Stimulated activated CD8-positive, alpha-beta memory T cell treated with anti-CD3 and anti-CD28 coated beads, Interleukin-7, amount 100 ng/mL, for 1 hour (primary cell): ENCODE data around the gene PRMT3.
"Not testable (repeated sequence)": the region's sequence is repeated elsewhere in the genome, so short reads cannot be mapped to it uniquely, and the experiment has no call there.

Experiments used
- DNase-seq, 2 donors: peaks; one replicate each; pipeline ENCODE4 v3.0.0-alpha.2; 2020; ENCODE audit warnings: low read depth in 2 of 2

Gene PRMT3

DNA sequence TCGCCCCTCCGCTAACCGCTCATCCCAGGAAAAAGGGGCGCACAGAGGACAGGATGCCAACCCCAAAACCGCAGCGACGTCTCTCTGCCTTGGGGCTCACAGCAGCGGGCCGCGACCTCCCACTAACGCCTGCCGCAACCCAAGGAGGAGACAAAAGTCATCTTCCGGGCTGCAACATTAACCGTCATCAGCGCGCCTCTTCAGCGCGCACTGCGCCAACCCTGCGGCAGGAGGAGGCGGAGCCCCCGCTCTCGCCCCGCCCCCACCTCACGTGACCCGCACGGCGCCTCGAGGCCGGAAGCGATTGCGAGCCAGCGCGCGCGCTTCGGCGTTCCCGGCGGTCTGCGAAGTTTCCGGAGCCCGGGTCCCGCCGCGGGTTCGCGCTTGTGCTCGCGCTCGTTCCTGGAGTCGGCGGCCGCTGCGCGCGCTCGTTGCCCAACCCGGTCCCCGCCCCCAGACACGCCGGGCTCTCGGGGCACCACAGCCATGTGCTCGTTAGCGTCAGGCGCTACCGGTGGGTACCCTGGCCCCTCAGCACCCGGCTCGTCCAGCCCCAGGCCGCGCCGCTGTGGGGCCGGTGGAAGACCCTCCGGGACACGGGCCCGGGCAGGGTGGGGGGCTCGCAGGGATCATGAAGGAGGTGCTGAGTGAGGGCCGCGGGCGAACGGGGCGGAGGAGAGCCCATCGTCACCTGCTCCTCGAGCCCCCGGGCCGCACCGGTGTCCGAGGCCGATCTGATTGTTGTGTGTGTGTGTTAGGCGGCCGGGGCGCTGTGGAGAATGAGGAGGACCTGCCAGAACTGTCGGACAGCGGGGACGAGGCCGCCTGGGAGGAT, at the start of gene PRMT3:
TSS of gene PRMT3 (plus strand) at position 456 of the 835 bp plus-strand sequence. CDS start at position 487, 31 bp downstream.
- peak; percentile 96 to 98 for DNase-seq

DNA sequence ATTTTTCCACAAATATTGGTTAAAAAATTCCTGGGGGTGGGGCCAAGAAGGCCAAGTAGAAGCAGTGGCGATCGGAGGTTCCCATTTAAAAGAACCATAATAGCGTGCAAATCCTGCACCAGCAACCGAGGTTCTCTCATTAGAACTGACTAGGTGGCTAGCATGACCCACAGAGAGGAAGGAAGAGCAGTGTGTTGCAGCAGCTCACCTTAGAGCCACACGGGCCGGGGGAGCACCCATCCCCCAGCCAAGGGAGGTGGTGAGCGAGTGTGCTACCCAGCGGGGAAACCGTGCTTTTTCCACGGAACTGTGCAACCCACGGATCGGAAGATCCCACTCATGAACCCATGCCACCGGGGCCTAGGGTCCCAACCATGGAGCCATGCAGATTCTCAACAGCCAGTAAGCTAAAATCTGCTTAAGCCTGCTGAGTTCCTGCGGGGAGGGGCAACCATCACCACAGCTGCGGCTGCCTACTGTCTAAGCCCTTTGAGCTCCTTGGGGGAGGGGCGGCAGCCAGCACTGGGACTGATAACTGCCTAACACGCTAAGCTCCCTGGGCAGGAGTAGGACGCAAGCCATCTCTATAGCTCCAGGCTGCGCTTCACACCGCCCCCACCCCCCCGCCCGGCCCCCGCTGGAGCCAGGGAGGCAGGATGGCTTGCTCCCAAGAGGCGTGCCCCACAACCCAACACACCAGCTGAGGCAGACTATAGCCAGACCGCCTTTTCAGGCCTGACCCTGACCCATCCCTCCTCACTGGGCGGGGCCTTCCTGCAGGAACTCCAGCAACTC, 45.0 kb upstream of the PRMT3 start:
- DNase-seq, result no peak

DNA sequence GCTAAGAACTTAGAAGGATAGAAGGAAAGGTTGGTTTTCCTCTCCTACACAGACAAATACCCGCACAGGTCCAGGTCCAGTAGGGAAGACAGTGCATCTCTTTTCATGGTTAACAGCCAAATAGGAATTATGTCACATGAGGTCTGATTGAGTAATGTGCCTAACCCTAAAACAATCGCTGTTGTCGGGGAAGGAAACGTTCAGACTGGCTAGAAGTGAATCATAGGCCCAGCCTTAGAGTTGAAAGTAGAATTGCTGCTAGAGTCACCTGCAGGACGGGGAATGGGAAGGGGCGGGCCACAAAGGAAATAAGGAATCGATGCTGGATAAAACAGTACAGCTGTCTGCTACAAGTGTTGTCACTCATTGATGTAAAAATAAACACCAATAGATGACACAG, 36.4 kb upstream of the PRMT3 start:
- no peak for DNase-seq

DNA sequence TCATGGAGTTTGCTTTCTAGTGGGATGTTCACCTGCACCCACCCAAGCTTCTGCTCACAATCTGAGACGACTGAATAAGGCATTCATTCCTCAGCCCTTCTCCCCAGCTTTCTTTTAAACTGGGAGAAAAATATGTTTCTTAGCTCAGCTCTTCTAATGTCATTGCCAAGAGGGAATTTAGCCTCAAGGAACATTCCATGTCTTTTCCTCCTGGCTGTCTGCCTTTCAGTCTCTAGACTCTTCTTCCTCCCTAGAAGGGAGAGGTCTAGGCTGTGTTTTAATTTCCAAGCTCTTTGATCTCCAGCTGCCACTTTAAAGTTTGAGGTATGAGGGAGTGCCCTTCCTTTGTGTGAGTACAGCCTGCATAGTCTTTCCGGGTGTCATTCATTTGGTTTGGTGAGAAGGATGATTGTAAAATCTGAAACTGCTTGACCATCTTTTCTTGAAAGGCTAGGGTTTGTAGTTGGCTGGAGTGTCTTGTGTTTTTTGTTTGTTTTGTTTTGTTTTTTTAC, 35.7 kb upstream of the PRMT3 start:
- DNase-seq, result no peak

DNA sequence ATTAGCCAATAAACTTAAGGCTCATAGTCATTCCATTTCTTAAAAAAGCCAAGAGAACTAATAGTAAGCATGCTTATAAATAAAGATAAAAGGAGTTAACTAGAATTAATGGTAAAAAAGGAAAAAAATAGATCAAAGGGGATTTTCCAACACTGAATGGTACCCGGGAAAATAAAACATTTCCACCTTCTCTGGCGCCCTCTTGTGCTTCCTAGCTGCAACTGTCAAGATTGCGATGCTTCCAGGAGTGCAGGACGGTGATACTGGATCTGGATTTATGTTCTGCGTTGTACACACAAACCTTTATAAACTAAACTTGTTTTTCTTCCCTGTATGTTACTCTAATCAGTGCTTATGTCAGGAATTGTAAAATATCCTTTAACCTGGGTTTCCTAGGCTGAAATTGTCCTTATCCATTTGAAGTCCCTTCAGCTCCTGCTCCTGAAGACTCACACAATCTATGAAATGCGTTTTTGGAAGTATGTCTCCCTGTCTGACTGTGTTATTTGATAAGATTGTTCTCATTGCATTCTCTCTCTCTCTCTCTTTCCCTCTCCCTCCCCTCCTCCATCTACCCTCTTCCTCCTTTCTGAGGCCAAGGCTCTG, 33.6 kb upstream of the PRMT3 start:
- no peak for DNase-seq

DNA sequence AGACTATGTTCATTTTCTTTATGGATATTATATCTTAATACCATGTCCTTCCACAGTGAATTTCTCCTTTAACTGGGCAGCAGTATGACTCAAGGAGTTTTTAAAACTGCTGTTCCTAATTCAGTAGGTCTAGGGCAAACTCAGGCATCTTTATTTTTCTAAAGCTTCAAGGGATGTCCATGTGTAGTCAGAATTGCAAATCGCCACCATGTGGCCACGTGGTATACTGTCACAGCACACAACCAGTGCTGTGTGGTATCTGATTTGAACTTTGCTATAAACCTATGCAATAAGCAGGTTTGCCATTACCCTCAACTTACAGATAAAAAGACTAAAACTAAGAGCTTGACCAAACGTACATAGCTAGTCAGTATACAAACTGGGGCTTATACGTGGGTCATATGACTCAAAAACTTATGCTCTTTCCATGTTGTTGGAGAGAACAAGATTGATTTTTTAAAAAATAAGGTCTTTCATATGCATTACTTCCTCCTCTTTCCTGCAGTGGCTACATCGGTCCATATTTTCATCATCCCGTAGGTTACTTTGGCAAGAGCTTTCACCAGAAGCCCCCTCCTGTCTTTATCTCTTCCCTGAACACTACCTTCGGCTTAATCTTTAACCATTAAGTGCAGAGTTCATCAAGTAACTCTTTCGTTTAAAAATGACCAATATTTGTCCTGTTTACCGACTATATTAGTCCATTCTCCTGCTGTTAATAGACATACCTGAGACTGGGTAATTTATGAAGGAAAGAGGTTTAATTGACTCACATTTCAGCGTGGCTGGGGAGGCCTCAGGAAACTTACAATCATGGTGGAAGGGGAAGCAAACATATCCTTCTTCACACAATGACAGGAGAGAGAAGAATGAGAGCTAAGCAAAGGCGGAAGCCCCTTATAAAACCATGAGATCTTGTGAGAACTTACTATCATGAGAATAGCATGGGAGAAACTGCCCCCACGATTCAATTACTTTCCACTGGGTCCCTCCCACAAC, 32.0 kb upstream of the PRMT3 start:
- no peak for DNase-seq

DNA sequence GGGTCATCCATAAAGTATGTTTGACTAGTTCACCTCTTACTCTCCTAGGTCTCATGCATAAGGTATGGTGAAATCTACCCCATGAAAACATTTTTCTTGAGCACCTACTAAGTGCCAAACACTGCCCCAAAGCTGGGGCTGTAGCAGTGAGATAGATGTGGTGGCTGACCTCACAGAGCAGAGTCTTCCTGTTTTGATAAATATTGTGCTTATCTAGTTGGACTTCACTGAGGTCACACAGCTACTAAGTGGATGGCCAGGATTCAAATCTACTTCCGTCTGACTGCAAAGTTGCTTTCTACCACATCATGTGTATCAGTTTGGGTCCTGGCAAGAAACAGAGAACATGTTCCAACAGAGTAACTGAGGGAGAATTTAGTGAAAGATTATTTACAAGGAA, 30.4 kb upstream of the PRMT3 start:
- no peak for DNase-seq

DNA sequence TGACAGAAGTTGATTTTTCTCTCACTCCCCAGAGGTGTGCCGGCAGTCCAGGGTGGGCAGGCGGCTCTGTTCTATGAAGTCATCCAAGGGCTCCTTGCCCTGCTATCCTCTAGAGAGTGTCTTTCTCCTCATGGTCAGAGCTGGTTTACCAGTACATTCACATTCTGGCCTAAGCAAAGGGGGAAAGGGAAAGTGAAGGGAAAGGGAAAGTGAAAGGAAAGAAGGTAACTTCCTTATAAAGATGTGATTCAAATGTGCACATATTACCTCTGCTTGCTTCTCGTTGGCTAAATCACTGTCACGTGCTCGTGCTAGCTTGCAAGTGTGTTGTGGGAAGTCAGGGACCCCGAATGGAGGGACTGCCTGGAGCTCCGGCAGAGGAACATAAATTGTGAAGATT, 26.9 kb upstream of the PRMT3 start:
- no peak for DNase-seq

DNA sequence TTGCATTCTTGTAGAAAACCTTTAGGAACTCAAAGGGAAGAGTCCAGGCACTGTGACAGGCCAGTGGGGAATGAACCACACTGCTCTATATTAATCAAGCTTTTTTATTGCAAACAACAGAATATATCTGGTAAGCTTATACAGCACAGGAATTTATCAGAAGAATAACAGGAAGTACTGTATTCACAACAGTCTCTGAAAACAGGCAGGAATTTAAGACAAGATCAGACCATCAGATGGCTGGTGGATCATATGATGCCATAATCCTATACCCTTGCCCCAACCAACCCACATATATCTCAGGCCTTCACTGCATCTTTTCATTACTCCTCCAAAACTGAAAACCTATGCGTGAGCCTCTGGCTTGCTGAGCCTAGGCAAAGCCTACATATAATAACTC, 25.0 kb upstream of the PRMT3 start:
- no peak for DNase-seq

DNA sequence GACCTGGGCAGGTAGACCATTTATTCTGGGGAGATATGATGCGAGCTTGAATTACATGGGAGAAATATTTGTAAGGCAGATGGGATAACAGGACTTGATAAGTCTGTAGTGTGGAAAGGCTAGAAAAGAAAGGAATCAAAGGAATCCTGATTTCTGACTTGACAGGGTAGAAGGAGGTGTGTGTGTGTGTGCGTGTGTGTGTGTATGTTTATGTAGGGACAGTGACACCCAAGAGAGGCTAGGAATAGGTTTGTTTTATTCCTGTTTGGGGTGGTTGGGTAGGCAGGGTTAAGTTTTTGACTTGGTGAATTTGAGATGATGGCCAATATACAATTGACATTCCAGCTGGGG, 24.4 kb upstream of the PRMT3 start:
- no peak for DNase-seq

DNA sequence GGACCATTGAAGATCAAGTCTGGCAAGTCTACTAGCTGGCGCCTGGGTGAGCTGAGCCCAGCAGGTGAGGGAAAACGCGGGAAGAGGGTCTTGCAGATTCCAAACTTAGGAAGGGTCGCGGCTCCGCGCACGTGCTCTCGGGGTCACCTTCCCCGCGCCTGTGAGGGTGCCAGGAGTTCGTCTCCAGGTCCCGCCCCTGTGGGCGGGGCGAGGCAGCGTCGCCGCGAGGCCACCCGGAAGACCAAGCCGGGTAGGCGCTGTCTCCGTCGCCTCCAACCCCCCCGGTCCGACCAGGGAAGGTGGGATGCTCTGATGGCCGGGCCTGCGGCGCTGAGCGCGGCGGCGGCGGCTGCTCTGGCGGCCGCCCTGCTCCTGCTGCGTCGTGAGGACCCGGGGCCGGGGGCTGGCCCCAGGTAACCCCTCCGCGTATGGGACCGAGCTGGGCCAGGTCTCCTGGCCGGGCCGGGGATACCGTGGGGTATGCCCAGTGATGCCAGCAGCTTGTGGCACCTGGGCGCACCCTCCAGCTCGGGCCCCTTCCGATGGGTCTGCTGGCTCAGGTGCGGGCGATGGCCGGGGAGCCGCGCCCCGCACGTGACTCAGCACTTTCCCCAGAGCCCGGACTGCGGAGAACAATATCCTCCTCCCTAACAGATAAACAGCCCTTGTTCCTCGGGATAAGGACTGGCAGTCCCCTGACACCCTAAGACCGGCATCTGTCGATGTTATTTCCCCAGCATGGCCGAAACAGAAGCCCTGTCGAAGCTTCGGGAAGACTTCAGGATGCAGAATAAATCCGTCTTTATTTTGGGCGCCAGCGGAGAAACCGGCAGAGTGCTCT, 23.8 kb upstream of the PRMT3 start, which contains the start of gene HTATIP2:
TSS of gene HTATIP2 (plus strand) at position 215 of the 841 bp plus-strand sequence. CDS start at position 739, 524 bp downstream.
- DNase-seq, result peak; percentile 51 to 59

DNA sequence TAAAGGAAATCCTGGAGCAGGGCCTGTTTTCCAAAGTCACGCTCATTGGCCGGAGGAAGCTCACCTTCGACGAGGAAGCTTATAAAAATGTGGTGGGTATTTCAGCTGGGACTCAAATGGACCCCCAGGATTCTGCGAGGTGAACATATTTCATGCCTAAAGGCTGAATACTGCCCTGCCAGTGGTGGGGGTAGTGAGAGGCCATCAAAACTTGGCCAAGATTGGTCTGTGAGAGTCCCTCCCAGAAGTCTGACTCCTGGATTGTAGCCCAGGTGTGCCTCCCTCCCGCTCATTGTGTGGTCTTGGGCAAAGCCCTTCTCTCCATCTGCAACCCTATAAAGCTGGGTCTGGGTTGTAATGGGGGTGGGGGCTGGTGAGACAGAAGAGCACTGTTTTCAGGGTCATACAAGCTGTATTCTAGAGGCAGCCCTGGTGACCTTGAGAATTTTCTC, 23.1 kb upstream of the PRMT3 start:
- DNase-seq, result no peak

DNA sequence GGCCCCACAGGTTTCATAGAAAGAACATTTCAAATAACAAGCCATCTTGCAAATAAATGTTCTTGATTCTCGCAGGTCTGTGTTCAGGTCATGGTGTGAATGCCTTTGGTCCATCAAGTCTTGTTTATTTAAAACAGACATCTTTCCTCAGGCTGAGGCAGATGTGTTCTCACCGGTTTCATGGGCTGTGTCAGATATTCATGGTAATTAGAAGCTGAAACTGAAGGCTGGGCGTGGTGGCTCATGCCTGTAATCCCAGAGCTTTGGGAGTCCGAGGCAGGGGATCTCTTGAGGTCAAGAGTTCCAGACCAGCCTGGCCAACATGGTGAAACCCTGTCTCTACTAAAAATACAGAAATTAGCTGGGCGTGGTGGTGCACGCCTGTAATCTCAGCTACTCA, 22.1 kb upstream of the PRMT3 start:
- not testable (repeated sequence) for DNase-seq

DNA sequence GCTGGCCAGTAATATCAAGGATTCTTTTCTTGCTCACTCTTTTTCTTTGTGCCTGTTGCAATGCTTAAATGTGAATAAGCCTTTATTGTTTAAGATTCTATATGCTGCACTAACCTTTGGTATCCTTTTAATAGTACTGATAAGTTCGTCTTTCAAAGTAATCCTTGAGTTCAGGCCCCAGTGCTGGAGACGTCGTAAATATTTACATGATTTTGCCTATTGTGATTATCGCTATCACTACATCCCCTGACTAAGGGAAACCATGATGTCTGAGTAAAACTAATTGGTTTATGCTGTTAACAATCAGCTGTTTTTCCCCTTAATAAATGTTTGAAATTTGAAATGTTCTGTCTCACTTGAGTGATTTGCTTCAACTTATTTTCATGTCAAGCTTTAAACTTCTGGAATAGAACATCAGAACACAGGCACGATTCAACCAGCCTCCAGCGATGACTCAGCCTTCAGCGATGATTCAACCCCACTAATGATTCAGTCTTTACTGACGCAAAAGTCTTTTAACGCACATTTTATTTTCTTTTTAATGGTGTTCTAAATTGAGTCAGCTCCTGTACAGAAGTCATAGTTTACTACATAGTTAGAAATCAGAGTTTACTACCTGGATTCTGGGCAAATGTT, 20.1 kb upstream of the PRMT3 start:
- no peak for DNase-seq

DNA sequence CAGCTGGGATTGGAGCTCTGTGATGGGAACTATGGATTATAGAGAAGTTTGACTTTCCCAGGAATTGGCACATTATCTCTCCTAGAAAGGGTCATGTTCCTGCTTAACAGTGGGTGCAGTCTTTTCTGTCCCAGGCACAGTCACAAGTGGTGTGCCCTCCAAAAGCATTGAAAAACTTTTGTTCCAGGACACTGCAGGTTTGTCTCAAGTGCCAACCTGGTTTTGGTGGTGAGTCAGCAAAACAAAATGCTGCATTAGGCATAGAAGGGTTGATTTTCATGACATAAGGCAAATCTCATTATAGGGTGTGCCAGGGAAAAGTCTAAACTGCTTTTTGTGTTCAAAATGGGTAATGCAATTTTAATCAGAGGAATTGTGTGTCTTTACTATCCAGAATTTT, 19.1 kb upstream of the PRMT3 start:
- no peak for DNase-seq

DNA sequence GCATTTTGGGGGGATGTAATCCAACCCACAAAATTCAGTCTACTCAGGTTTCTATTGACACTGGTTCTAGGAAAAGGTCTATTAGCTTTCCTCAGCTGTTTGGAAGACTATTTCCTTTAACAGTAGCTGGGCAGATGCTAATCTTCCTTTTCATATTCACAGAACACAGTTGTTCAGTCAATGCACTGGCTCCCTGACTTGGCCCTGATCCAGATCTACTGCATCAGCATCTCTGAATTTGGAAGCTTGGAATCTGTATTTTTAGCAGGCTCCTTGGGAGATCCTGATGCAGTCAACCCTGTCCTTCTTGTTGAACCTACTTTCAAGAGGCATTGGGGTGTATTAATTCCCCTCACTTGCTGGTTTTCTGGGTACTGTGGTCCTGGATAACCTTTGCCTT, 17.7 kb upstream of the PRMT3 start:
- DNase-seq, result no peak

DNA sequence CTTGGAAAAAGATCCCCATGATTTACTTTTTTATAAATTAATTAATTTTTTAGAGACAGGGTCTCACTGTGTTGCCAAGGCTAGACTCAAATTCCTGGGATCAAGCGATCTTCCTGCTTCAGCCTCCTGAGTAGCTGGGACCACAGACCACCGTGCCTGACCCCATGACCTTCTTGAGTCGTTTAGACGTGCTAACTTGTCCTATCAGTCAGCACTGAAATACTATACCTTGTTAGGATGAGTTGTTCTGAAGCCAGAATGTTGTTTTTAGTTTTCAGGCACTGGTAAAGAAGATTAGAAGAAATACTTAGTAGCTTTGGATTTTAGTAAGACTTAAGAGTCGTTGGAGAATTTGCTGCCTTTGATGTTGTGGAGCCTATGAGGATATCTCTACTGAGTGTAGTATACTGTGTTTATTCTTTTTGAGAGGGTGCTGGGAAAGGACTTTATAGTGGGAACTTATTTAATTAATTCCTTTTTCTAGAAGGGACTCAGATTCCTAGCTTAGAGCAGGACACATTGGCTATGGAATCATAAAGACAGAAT, 15.4 kb upstream of the PRMT3 start:
- DNase-seq, result no peak

DNA sequence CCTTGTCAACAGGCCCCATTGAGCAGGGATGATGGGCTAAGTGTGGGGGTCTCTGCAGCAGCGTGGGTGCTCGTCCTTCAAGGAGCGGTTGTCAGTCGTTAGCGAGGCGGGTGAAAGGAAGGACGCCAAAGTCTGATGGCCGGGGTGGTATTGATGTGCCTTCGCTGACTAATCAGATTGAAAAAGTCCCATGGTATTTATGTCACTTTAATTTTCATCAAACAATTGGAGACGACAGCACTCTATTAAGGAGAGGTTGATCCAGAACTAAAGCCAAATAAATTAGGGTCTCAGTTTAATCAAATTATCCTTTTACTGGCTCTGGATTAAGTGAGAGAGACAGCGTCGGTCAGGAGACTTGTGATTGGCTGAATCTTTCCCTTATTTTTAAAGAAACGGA, 14.4 kb upstream of the PRMT3 start:
- DNase-seq, result no peak

DNA sequence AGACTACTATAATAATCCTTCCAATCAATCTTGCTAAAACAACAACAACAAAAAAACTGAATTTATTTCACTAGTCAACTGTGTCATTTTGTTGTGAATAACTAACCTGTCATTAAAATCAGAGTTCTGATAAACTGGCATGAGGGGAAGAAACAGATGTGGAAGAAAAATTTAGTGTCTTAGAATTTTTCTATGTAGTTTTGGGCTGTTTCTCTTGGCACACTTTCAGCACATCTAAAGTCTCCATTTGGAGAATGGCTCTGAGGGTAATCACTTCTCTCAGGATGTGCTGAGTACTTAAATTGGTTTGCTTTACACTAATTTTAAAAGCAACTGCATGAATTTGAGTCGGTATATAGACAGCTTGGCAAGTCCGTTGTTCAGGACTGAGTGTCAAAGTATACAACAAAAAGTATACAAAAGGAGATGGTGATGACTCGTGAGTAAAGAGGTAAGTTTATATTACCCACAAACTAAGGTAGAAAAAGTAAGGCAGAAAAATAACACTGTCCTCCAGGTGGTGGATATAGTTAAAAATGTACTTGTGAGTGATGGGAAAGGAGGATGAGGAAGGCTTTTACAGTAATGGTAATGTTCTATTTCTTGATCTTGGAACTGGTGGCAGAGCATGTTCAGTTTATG, 13.8 kb upstream of the PRMT3 start:
- DNase-seq, result no peak
